Fibroblast of villous mesenchyme (primary cell): Measurements from ENCODE around the gene LLGL2. TPM values are rescaled to one million over a fixed set of nuclear protein-coding genes. Genes with fewer than 3 reads are reported as not detected.
"Not testable (repeated sequence)": the region's sequence is repeated elsewhere in the genome, so short reads cannot be mapped to it uniquely, and the experiment has no call there.

Experiments used
- DNase-seq: peaks from one replicate; pipeline ENCODE4 v3.0.0-alpha.2; 2010; ENCODE audit warnings: low read depth
- H3K4me3 ChIP-seq: 2 replicates; pipeline ENCODE4 v1.5.1; 2011; ENCODE audit warnings: low read depth, mild to moderate bottlenecking, low read length
- CTCF ChIP-seq: IDR thresholded peaks from 2 replicates; pipeline ENCODE4 v1.5.1; 2012; ENCODE audit warnings: low read depth, mild to moderate bottlenecking, low read length; ENCODE audit not compliant: insufficient read depth
- total RNA-seq: library from RNA; depleted of rRNA; stranded (reverse); fragments of >200 nt; gene quantifications from 2 replicates; pipeline ENCODE4 v1.2.3, GENCODE V29; 2012

Gene LLGL2
- total RNA-seq, 1 donor = 2.2 TPM

DNA sequence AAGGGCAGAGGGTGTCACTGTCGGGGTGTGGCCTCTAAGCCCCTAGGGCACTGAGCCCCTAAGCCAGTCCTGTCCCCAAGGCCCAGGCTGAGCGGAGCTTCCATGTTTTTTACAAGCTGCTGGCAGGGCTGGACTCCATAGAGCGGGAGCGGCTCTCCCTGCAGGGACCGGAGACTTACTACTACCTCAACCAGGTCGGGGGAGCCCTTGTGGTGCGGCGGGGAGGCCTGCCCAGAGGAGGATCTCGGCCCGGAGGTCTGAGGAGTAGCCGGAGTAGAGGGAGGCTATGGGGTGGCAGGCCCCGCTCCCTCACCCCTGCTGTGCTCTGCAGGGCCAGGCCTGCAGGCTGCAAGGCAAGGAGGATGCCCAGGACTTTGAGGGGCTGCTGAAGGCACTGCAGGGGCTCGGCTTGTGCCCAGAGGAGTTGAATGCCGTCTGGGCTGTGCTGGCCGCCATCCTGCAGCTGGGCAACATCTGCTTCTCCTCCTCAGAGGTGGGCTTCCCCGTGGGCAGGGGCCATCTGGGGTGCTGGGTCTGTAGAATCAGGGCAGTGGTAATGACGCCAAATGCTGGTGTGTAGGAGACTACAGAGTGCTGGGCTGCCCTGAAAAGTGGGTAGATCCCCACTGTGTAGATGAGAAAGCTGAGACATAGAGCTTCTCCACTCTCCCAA lies 67.0 kb downstream of the LLGL2 start:
- DNase-seq = no peak

GRCh38 chr17:75593430-75593829 lies 67.9 kb downstream of the LLGL2 start:
- DNase-seq, H3K4me3 ChIP-seq: not testable (repeated sequence)

More for the DNA sequence above, 67.0 kb downstream of the LLGL2 start:
- H3K4me3 ChIP-seq = no peak overlapping the region
- TF ChIP-seq CTCF = no peak

DNA sequence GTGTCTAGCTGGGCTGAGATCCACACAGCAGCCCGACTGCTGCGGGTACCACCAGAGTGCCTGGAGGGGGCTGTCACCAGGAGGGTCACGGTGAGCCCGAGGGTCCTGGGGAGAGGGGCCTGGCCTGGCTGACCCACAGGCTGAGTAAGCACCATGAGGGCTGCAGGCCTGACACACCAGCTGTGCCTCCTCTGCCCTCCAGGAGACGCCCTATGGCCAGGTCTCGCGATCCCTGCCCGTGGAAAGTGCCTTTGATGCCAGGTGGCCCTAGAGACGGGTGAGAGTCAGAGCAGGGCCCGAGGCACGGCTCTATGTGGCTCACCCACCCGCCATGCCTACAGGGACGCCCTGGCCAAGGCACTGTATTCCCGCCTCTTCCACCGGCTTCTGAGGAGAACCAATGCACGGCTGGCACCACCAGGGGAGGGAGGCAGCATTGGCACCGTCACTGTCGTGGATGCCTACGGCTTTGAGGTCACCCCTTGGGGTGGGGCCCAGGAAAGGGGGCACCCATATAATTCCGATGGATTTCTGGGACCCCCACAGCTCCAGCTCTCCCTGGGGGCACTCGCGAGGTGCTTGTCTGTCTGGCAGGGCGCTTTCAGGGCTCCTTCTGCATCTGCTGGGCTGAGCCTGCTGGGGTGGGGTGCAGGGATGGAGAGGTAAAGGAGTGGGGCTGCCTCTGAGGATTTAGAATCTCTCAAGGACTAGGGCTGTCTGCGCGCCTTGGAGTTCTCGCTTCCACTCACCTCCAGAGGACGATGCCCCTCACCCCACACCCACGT lies 69.2 kb downstream of the LLGL2 start:
- H3K4me3 ChIP-seq = no peak overlapping the region
- TF ChIP-seq CTCF = no peak
- DNase-seq = no peak

GRCh38 chr17:75595284-75595919 lies 69.9 kb downstream of the LLGL2 start:
- TF ChIP-seq CTCF = no peak
- no peak for DNase-seq
- H3K4me3 ChIP-seq = no peak overlapping the region

DNA sequence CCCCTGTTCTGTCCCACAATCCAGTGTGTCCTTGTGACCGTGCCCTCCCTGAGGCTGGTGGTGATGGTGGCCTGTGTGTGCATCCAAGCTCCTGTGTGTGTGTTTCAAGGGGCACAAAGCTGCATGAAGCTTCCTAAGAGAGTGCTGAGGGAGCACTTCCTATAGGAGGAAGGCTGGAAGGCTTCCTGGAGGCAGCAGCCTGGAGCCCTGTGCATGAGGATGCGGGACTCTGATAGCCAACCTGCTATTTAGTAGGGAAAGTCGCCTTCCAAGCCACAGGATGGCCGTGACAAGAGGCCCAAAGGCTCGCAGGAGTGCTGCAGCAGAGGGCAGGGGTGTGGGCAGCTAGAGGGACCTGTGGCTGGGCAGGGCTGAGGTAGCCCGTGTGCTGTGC lies 70.4 kb downstream of the LLGL2 start:
- no peak overlapping the region for H3K4me3 ChIP-seq
- DNase-seq = no peak
- TF ChIP-seq CTCF = no peak

GRCh38 chr17:75596320-75597087 lies 71.0 kb downstream of the LLGL2 start:
- DNase-seq = no peak
- TF ChIP-seq CTCF = no peak
- no peak overlapping the region for H3K4me3 ChIP-seq
